HepG2 (cell line): Measurements from ENCODE around the gene UBR4. TPM values are rescaled to one million over a fixed set of nuclear protein-coding genes. Genes with fewer than 3 reads are reported as not detected.

ENCODE experiments used
- ATF7-NPFF ChIP-seq: sonication (generic); formaldehyde crosslinking; IDR thresholded peaks from 2 replicates; pipeline ENCODE4 v1.8.1; 2023; ENCODE audit warnings: mild to moderate bottlenecking, low read depth, missing genetic modification reagents, moderate library complexity
- CEBPG ChIP-seq: IDR thresholded peaks from 2 replicates; pipeline ENCODE4 v1.6.1; 2016
- CSRNP1 ChIP-seq: sonication (generic); formaldehyde crosslinking; IDR thresholded peaks from 2 replicates; pipeline ENCODE4 v1.8.1; 2023; ENCODE audit warnings: mild to moderate bottlenecking, missing genetic modification reagents
- ERF ChIP-seq: IDR thresholded peaks from 2 replicates; pipeline ENCODE4 v1.6.1; 2018; ENCODE audit warnings: missing biosample characterization, missing genetic modification reagents
- FIP1L1 ChIP-seq: fragments of 200-400 bp; formaldehyde crosslinking; IDR thresholded peaks from 2 replicates; pipeline ENCODE4 v1.6.1; 2018; ENCODE audit warnings: low read depth, mild to moderate bottlenecking, low read length, moderate library complexity, borderline replicate concordance; ENCODE audit not compliant: insufficient read depth
- GPBP1L1 ChIP-seq: sonication (generic); formaldehyde crosslinking; IDR thresholded peaks from 2 replicates; pipeline ENCODE4 v1.5.0; 2020; ENCODE audit warnings: mild to moderate bottlenecking, missing genetic modification reagents
- KLF16 ChIP-seq, 2 experiments: sonication (generic) in 1 of 2; formaldehyde crosslinking in 1 of 2; IDR thresholded peaks; 2 replicates each; pipeline versions ENCODE4 v1.6.1 to v1.8.0; 2016 to 2023; ENCODE audit warnings: missing genetic modification reagents in 2 of 2, missing compliant biosample characterization in 1 of 2
- MED1 ChIP-seq: sonication (generic); formaldehyde crosslinking; IDR thresholded peaks from 2 replicates; pipeline ENCODE4 v1.4.0; 2020; ENCODE audit warnings: missing genetic modification reagents
- MIER3 ChIP-seq: IDR thresholded peaks from 2 replicates; pipeline ENCODE4 v1.6.1; 2016; ENCODE audit warnings: missing compliant biosample characterization, borderline replicate concordance
- NR2C2 ChIP-seq: sonication (generic); formaldehyde crosslinking; IDR thresholded peaks from 2 replicates; pipeline ENCODE4 v1.4.0; 2020; ENCODE audit warnings: missing genetic modification reagents, mild to moderate bottlenecking, moderate library complexity, borderline replicate concordance
- PBX2 ChIP-seq: IDR thresholded peaks from 2 replicates; pipeline ENCODE4 v1.6.1; 2016; ENCODE audit warnings: control low read depth
- PRDM4 ChIP-seq: sonication (generic); formaldehyde crosslinking; IDR thresholded peaks from 2 replicates; pipeline ENCODE4 v1.9.0; 2021; ENCODE audit warnings: missing genetic modification reagents, borderline replicate concordance
- SOX6 ChIP-seq, 2 experiments: fragments of 450-650 bp in 1 of 2; sonication (generic) in 1 of 2; formaldehyde crosslinking in 1 of 2; IDR thresholded peaks; 2 replicates each; pipeline versions ENCODE4 v1.4.0 to v1.6.1; 2017 to 2020; ENCODE audit warnings: antibody characterized with exemption in 1 of 2, mild to moderate bottlenecking in 1 of 2, missing genetic modification reagents in 1 of 2
- TBX3 ChIP-seq: fragments of 450-650 bp; IDR thresholded peaks from 2 replicates; pipeline ENCODE4 v1.6.1; 2017; ENCODE audit warnings: antibody characterized with exemption, mild to moderate bottlenecking, inconsistent platforms, borderline replicate concordance
- TIGD3 ChIP-seq: sonication (generic); formaldehyde crosslinking; IDR thresholded peaks from 2 replicates; pipeline ENCODE4 v1.5.1; 2020; ENCODE audit warnings: mild to moderate bottlenecking, missing genetic modification reagents, borderline replicate concordance
- TOE1 ChIP-seq: sonication (generic); formaldehyde crosslinking; IDR thresholded peaks from 2 replicates; pipeline ENCODE4 v1.4.0; 2020; ENCODE audit warnings: mild to moderate bottlenecking, missing genetic modification reagents
- ZFP41 ChIP-seq: sonication (generic); formaldehyde crosslinking; IDR thresholded peaks from 2 replicates; pipeline ENCODE4 v1.4.0; 2020; ENCODE audit warnings: mild to moderate bottlenecking, missing genetic modification reagents, borderline replicate concordance
- ZNF10 ChIP-seq: sonication (generic); formaldehyde crosslinking; IDR thresholded peaks from 2 replicates; pipeline ENCODE4 v1.4.0; 2020; ENCODE audit warnings: mild to moderate bottlenecking, low read depth, missing genetic modification reagents, borderline replicate concordance
- ZNF230 ChIP-seq: sonication (generic); formaldehyde crosslinking; IDR thresholded peaks from 2 replicates; pipeline ENCODE4 v1.4.0; 2020; ENCODE audit warnings: mild to moderate bottlenecking, missing genetic modification reagents
- ZNF343 ChIP-seq: sonication (generic); formaldehyde crosslinking; IDR thresholded peaks from 2 replicates; pipeline ENCODE4 v1.4.0; 2020; ENCODE audit warnings: mild to moderate bottlenecking, missing genetic modification reagents
- polyA plus RNA-seq, 8 experiments: library from polyadenylated mRNA; depleted of rRNA in 3 of 8; stranded (reverse) in 7 of 8; unstranded in 1 of 8; fragments of >200 nt; fragmentation: Illumina TruSeq in 4 of 8; extraction: Trizol in 4 of 8; gene quantifications; 2 replicates each; pipeline versions ENCODE4 v1.2.1 to v1.2.3, GENCODE V29; 2011 to 2016; ENCODE audit warnings: low read depth in 4 of 8, missing spikeins in 1 of 8, mixed read lengths in 1 of 8; ENCODE audit not compliant: insufficient read depth in 1 of 8
- total RNA-seq, 5 experiments: library from RNA; depleted of rRNA; stranded (reverse); fragments of >200 nt; fragmentation: Illumina TruSeq; extraction: Trizol; gene quantifications; 2 replicates each; pipeline ENCODE4 v1.2.3, GENCODE V29; 2016; ENCODE audit warnings: low read depth in 1 of 5

Gene UBR4
- total and polyA plus RNA-seq, 2 of the 13 experiments (the other 11 are each of a cell fraction or from before 2014, with no cell fraction given) = 59.1 to 106 TPM

- TF ChIP-seq GPBP1L1 (CRISPR knock-in tag) (no peak), CEBPG (CRISPR knock-in tag) (no peak), NR2C2 (CRISPR knock-in tag) (peak; percentile 77), PRDM4 (CRISPR knock-in tag) (no peak), ZFP41 (CRISPR knock-in tag) (no peak; the same call in 1 of the 2 replicates), FIP1L1 (no peak), TOE1 (no peak), PBX2 (no peak), MED1 (peak; percentile 48), ATF7-NPFF (CRISPR knock-in tag) (peak; percentile 60; the same call in 1 of the 2 replicates), ZNF10 (CRISPR knock-in tag) (no peak), CSRNP1 (CRISPR knock-in tag) (peak; percentile 84; the same call in 1 of the 2 replicates), SOX6 (IDR thresholded peaks at IDR 0.05) (no peak), SOX6 (CRISPR knock-in tag; IDR thresholded peaks at IDR 0.05) (peak; percentile 75), ERF (CRISPR knock-in tag) (peak; percentile 67), KLF16 (CRISPR knock-in tag; IDR thresholded peaks at IDR 0.05) (peak; percentile 70 to 84; a peak in 2 of 4 replicates), TBX3 (no peak), MIER3 (CRISPR knock-in tag) (peak; percentile 50; the same call in 1 of the 2 replicates), ZNF230 (peak; percentile 84; the same call in 1 of the 2 replicates), ZNF343 (CRISPR knock-in tag) (peak; percentile 54; the same call in 1 of the 2 replicates), TIGD3 (peak; percentile 80; the same call in 1 of the 2 replicates)
Measured at GRCh38 chr1:19251305-19252196, 41.5 kb upstream of the UBR4 start, which contains the start of the genes EMC1 and MRTO4 (continued).
